HG03060 (cell line): ENCODE results near the gene TSSK2.

Experiments used
- ATAC-seq: cut with Tn5 transposase; IDR thresholded peaks from one replicate; pipeline ENCODE4 v1.9.1; 2021; ENCODE audit warnings: low read depth, moderate number of reproducible peaks; ENCODE audit not compliant: unreplicated experiment

The TSSK2 gene

DNA sequence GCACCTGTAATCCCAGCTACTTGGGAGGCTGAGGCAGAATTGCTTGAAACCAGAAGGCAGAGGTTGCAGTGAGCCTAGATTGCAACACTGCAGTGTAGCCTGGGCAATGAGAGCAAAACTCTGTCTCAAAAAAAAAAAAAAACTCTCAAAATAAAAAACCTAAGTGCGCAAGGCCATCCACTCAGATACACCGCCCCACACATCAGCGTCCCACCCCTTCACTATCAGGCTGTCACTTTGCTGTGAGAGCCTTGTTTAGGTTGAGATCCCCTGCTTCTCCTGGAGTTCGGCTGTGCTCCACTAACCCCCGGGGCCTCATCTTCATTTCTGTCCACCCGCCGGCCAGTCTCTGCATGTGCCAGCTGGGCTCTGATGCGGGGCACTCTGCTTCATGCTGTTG, 35.3 kb downstream of the TSSK2 start:
- ATAC-seq: no peak

DNA sequence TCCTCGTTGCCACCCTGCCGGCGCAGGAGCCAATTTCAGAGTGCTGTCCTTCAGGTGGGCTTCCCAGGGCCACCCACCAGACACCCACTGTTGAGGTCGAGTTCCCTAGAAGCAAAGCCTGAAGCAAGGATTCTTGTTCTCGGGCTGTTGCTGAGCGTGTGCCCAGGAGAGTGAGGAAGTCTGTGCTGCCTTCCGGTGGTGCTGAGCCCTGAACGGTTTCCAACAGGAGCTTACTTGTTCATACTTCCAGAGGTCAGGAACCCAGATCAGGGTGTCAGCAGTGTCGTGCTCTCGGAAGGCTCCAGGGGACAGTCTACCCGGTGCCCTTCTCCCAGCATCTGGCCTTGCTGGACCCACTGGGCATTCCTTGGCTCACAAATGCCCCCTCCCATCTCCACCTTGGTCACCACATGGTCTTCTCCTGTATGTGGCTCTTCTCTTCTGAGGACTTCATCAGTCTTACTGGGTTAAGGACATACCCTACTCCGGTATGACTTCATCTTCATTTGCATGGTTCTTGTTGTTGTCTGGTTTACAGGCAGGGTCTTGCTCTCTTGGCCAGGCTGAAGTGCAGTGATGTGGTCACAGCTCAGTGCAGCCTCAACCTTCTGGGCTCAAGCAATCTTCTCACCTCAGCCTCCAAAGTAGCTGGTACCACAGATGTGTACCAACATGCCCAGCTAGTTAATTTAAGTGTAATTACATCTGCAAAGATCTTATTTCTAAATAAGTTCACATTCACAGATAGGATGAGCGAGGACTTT, 36.2 kb downstream of the TSSK2 start:
- ATAC-seq: no peak

DNA sequence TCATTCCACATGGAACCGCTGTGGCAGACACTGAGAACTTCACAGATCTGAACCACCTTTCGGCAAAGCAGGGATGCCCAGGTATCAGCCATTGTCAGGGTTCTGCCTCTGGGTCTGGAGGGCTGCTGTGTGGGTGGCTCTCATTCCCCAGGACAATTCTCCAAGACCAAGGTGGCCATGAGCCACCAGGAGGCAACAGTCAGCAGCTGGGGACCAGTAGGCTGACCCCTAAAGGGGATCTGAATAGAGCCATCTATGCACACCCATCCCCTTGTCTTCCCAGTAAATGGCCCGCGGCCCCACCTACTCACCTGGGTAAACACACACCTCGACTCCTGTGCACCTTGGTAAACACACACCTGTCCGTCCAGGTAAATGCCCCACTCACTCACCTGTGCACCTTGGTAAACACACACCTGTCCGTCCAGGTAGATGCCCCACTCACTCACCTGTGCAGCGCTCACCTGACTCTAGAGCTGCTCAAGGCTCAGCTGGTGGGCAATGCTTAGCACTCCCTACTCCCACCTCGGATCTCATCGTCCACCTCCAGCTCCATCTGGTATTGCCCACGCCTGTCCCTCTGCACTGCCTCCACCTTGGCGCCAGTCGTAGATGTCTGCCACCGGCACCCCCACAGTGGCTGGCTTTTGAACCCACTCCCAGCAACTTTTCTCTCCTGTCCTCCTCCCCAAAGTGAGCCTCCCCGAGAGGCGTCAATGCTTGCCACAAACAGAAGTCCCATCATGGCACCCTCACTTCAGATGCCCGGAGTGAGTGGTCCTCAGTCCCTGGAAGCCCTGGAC, 37.2 kb downstream of the TSSK2 start:
- ATAC-seq: no peak

DNA sequence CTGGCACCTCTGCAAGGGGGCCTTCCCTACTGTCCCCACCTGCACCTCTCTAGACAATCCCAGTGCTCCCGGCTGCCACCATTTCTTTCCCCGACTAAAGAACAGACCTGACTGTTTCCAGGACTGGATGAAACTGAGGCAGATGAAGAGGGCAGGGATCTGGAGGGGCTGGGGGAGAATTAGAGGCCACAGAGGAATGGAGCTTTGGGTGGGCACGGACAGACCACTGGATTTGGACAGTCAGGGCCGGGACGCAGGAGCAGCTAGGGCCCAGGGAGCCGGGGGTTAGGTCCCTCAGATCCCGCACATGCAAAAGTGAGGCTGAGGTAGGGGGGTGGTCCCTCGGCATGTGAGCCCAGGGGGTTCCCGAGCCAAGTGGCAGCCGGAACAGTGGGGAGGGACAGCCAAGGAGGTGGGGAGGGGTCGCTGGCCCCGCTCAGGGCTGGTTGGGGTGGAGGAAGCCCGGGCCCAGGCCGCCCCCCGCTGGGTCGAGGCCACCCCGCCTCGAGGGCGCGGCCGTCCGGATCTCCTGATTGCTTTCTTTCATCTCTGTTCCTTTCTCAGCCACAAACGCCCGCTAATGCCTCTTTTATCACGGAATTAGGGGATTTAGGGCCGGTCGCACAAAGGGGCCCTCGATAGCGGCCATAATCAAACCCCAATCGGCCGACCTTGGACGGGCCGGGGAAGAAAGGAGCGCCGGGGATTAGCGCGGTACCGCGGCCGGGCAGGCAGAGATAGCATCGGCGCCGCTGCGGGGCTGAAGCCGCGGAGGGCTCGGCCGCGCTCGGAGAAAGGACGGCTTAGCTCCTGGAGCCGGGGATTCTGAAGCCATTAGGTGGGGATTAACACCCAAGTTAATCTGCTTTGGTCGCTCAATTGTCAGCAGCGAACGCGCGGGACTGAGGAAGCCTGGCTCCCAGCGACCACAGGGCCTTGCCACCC, 38.2 kb downstream of the TSSK2 start:
- ATAC-seq: no peak

DNA sequence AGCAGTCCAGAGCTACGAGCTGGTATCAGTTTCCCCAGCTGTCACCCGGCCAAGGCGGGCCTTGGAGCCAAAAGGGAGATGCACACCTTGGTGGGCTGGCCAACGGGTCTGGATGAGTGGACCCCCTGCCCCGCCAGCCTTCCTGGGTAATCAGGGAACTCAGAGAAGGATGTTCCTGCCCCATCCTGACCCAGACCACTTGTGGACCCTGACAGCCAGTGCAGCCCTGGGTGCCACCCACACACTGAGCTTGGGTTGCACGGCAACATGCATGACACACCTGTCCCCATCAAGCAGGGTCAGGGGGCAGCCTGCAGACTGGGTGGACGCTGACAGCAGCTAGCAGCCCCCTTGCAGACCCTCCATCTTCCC, 38.8 kb downstream of the TSSK2 start:
- no peak for ATAC-seq

DNA sequence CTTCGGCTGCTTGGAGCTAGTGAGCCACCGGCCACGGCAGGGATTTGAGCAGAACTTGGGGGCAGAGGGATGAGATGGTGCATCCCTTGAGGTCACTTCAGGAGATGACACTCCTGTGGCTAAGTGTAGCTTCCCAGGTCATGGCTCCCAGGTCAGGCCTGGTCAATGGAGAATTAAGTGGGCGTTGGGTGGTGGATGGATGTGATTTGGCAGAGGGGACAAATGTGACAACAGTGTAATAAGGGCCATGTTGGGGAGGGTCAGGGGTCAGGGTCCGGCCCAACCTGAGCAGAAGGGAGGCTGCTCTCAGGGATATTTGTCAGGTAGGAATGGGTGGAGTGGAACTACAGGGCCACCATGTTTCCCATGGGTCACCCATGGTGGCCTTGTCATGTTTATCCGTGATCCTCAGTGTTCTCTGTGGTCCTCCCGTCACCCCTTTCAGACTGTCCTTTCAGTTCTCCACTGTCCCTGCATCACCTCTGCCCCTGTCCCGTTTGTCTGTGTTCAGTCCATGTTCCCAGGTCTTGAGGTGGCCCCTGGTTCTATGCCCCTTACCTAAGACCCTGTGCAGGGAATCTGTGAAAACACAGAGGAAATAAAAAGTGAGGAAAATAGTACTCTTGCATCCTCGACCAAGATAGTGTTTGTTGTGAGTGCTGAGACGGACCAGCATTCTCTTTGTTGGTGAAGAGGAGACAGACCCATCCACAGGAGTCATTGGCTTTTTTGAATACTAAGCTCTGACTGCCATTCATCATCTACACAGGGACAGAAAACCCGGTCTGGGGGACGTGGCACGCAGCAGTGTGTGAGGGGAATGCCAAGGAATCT, 41.3 kb downstream of the TSSK2 start:
- ATAC-seq: no peak

DNA sequence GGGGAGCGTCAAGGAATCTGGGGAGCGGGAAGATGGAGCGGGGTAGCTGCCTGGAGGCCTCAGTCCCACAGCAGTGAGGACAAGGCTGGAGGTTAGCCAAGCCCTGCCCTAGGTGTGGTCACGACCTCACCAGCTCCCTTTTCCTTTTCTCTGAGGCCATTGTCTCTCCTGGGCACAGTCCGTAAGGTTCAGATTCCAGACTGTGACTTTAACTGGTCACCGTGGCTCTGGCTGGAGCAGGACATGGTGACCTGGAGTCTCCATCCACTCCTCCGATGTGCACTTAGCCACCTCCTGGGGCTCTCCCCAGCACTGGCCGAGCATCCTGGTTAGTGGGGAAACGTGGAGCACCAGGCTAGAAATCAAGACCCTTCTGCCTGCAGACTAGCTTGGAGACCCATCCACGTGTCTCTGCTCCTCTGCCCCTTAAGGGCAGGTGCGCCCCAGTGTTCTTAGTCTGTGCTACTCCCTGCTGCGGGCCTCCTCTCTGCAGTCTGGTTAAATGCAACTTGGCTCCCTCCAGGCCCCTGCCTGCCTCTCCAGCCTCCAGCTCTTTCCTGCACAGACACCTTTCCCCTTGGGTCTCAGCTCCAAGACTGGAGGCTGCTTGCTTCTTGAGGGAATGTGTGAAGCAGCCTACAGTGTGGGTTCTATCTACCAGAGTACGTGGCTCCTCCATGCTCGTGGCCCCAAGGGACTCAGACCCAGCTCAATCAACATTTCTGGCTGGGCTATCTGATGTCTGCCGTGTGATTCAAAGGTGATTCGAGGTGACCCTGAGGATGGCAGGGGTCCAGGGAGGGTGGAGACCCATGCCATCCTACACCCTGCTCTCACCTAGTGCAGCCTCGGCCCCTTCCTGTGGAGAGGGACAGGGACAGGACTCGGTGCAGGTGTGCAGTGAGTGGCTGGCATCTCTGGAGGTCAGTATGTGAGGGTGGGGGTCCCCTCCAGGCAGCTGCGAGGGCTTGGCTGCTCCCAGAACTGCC, 42.2 kb downstream of the TSSK2 start:
- no peak for ATAC-seq

DNA sequence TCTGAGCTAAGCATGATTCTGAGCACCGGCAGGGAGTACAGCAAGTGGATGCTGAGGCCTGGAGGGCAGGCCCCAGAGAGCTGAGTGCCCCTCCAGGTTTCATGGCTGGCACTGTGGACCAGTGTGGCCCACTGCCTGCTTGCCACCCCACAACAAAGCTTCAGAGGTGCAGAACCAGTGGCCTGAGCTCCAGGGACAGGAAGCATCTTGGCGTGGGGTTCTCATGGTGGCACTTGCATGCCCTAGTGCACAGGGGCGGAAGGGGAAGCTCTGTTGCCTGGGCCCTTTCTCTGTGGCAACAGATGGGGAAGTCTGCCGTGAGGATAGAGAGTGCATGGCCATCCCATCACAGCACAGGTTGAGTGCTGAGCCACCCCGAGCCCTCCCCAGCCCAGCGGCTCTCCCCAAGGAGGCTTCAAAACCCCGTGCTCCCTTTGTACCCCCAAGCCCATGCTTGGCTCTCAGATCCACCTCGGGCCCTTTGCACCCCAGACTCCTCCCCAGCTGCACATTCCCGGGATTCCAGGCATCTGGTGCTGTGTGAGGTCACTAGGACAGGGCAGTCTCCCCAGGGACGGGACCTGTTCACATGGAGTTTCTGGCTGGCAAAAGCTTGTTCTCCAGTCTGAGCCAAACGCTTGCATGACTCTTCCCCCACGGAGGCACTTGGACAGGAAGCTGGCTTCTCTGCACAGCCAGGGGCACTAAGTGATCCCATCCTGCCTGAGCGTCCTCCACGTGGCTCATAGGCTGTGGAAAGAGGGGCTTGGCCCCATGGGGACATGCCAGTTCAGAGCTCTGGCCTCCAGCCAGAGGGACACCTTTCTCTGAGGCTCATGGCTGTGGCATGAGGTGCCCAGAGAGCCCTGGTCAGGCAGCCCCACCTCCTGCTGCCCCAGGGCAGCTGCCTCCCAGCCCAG, 43.3 kb downstream of the TSSK2 start:
- ATAC-seq: no peak

DNA sequence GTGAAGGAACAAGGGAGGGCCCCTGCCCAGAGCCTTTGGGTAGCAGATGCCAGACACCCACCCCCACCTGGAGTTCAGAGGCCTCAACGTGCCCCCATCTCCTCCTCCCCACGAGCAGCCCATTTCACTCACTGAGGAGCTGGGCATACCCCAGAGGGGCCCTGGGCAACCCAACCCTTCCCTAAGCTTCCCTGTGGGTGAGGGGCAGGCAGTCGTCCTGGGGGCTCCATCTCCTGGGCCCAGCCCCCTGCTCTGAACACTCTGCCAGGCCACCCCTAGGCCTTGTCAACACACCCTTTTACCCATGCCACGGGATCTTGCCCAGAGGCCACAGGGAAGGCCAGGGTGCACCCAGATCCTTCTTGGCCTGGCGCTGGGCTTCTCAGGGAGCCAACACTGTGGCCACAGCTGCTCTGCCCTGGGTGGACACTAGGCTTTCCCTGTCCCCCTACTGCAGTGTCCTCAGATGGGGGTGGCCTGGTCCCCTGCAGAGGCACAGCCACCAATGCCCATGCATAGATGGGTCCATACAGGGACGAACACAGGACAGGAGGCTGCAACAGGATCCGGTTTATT, 44.0 kb downstream of the TSSK2 start:
- ATAC-seq: no peak

DNA sequence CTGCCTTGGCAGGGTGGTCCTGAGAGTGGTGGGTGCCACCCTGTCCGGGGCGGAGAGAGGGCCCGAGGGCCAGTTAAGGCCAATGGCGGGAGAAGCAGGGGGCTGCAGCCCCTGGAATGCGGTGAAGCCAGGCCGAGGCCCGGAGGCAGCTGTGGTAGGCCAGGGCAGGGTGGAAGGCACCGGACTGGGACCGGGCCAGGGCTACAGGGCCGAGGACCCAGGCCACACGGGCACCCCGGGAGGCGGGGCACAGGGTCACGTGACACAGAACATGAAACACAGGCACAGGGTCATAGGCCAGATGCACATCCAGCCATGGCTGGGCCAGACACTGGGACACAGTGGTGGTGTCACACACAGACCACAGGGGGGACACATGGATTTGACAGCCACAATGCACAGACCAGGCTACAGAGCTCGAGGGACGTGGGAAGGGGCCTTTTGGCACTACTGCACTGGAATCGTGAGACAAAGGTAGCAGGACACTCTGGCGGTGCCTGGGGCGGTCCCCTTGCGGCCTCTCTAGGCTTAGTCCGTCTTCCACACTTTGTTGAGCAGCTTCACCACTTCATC, 44.6 kb downstream of the TSSK2 start:
- no peak for ATAC-seq

DNA sequence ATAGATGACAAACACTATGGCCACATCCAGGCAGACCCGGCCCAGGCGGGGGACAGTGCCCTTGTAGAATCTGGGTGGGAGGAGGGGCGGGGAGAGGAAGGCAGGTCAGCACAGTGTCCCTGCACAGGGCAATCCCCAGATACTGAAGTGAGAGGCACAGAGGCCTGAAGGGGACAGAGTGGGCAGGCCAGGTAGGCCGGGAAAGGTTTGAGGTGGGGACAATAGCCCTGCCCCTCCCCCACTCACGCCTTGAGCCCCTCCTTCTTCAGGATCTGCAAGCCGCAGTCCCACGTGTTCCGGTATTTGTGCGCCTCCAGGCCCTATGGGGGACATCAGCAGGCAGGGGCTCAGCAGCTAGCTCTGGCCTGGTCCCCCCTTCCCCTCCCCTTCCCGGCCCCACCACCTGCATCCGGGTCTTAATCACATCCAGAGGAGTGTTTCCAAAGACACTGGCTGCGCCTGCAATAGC, 45.1 kb downstream of the TSSK2 start:
- no peak for ATAC-seq

DNA sequence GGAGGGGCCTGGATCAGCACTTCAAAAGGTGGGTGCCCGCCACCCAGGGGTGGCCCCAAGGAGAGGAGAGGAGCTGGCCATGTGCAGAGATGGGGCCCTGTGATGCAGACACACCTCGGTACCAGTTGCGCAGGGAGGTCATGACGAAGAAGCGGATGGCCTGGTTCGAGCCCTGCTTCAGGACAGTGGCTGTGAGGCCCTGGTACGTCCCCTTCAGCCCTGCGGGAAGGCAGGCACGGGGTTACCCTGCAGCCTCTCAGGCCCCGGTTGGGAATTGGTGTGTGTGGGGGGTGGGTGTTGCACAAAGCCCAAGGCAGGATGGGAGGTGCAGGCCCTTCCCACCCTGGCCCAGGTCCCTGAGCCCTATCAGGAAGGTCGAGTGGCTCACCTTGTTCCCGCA, 45.6 kb downstream of the TSSK2 start:
- ATAC-seq: no peak

DNA sequence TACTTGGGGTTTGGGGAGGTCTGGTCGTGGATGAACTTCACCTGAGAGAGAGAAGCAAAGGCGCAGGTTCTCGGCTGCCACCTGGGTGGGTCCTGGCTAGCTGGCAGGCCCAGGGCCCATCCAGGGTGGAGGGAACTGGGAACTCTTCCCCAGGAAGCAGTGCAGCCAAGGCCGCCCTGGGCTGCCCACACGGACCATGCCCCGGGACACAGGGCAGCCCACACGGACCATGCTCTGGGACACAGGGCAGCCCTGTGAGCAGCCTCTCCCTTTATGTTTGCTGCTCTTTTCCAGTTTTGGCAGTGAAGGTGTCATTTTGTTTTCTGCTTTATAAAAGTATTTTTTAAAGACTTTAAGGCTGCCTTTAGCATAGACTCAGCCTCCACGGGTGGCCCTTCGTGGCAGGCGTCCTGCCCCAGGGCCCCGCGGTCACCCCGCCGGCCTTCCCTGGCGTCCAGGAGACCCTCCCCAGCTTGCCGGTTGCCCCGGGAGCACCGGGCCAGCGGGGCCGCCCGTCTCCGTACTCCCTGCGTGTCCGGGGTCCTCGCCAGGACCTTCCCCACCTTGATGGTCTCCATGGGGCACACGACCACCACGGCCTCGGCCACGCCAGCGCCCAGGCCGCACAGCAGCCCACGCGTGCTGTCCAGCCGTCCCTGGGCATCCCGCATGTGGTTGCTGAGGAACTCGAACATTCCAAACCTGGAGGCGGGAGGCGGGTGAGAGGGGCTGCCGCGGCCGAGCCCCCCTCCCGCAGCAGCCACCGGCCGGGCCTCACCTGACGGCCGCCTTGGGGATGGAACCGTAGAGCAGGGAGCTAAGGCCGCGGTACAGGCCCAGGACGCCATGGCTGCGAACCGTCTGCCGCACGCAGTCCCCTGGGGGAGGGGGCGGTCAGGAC, 46.3 kb downstream of the TSSK2 start:
- no peak for ATAC-seq

DNA sequence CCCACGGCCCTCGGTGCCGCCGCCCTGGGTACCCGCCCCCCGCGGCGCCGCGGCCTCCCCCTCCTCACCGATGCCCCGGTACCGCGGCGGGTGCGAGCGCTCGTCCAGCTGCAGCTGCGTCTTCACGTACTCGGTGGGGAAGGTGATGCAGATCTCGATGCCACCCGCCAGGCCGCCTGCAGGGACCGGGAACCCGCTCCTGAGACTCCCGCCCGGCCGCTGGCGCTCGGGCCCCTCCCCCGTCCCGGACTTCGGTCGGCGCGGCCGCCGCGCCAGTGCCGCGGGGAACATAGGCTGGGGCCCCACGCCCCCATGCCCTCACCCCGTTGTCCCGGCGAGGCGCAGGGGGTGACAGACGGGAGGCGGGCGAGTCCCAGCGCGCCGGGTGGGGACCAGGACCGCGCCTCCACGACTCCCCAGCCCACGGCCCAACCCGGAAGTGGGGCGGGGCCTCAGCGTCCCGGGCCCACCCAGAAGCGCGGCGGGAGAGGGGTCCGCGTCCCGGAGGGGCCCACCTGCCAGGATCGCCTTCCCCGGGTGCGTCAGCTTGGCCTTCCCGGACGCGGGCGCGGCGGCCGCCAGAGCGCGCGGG, 47.1 kb downstream of the TSSK2 start:
- ATAC-seq: no peak

DNA sequence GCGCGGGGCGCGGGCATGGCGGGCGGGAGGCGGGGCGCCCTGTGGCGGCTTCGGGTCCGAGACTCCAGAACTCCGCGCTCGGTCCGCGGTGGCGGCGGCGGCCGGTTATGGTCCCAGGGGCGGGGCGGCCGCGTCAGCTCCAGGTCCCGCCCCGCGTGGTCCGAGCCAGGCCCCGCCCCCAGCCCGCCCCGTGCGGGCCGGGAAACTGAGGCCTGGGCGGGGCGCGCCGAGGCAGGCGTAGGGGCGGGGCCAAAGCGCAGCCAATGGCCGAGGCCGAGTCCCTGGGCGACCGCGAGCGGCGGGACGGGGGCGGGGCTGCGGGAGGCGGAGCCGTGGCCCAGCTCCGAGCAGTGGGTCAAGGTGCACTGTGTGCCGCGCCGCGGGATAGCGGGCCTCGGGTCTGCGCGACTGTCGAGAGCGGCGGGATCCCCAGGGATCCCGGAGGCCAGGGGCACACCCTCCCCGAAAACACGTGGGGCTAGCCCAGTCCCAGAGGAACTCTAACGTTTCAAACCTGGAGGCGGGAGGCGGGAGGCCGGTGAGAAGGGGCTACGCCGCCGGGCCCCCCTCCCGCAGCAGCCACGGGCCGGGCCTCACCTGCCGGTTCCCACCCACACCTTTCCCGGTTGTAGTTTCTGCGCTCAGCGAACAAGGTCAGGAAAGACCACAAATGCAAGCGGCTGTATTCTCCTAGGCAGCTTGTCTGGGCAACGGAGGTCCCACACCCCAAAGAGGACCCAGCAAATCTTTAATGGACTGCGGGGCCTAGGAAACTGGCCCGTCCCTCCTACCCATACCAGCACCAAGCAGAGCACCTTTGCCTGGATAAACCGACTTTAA, 47.8 kb downstream of the TSSK2 start, which contains the start of gene SLC25A1:
Gene SLC25A1, minus strand, starts transcription at position 80 of the 840 bp plus-strand sequence. Its CDS starts 63 bp downstream, at position 17.
- ATAC-seq: peak; percentile 28
